GM19238 (cell line): ENCODE results near the gene EHBP1L1.

ENCODE experiments used
- DNase-seq: peaks from one replicate; pipeline ENCODE4 v3.0.0; 2011; ENCODE audit warnings: low spot score; ENCODE audit not compliant: insufficient read length

EHBP1L1 gene

GRCh38 chr11:65593518-65594414 is 17.9 kb downstream of the EHBP1L1 start:
- DNase-seq = peak; percentile 63

GRCh38 chr11:65595131-65595530 is 19.3 kb downstream of the EHBP1L1 start:
- no peak for DNase-seq

GRCh38 chr11:65595543-65596281 is 19.9 kb downstream of the EHBP1L1 start, which contains the start of gene KCNK7:
KCNK7 (minus strand) TSS chr11:65595800; CDS start chr11:65595772, 28 bp downstream.
- no peak for DNase-seq

GRCh38 chr11:65596520-65596919 is 20.7 kb downstream of the EHBP1L1 start:
- no peak for DNase-seq

GRCh38 chr11:65598258-65598699 is 22.4 kb downstream of the EHBP1L1 start:
- DNase-seq = no peak

GRCh38 chr11:65599216-65599954 is 23.5 kb downstream of the EHBP1L1 start:
- DNase-seq = no peak

- no peak for DNase-seq
Measured at GRCh38 chr11:65599955-65600246, 24.0 kb downstream of the EHBP1L1 start.

GRCh38 chr11:65604258-65604657 is 28.4 kb downstream of the EHBP1L1 start:
- DNase-seq = no peak

GRCh38 chr11:65606876-65607613 is 31.2 kb downstream of the EHBP1L1 start:
- DNase-seq = no peak

- DNase-seq = no peak
Measured at GRCh38 chr11:65607614-65608426, 32.0 kb downstream of the EHBP1L1 start.

GRCh38 chr11:65609229-65609628 is 33.4 kb downstream of the EHBP1L1 start:
- DNase-seq = no peak

- no peak for DNase-seq
Measured at GRCh38 chr11:65609665-65610064, 33.8 kb downstream of the EHBP1L1 start.

- DNase-seq = no peak
Measured at GRCh38 chr11:65610404-65610803, 34.6 kb downstream of the EHBP1L1 start.

- DNase-seq = no peak
Measured at GRCh38 chr11:65611028-65611757, 35.3 kb downstream of the EHBP1L1 start.

- DNase-seq = no peak
Measured at GRCh38 chr11:65611758-65612603, 36.1 kb downstream of the EHBP1L1 start.

GRCh38 chr11:65612691-65613090 is 36.8 kb downstream of the EHBP1L1 start:
- DNase-seq = no peak

GRCh38 chr11:65613091-65613928 is 37.5 kb downstream of the EHBP1L1 start:
- DNase-seq = peak; percentile 53
